Stimulated activated CD8-positive, alpha-beta memory T cell treated with anti-CD3 and anti-CD28 coated beads, Interleukin-4, amount 100 ng/mL, for 1 hour (primary cell): Measurements from ENCODE around the gene SS18L1.

Experiments used
- DNase-seq, 2 donors: peaks; one replicate each; pipeline ENCODE4 v3.0.0-alpha.2; 2020; ENCODE audit warnings: low read depth in 2 of 2, low spot score in 1 of 2

Gene SS18L1

DNA sequence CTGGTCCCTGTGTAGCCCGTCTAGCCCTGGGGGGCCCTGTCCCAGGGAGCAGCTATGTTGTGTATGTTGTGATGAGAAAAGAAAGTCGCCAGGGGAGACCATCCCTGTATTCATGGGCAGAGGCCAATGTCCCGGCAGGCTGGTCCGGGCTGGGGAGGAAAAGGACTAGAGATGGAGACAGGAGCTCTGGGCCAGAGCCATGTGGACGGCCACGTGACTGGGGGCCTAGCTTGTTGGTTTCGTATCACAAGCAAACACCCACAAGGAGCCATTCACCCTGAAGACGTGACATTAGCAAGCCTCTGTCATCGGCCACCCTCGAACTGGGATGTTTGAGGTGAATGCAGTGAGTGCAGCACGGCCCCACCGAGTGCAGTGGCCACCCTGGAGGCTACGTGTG is 79.4 kb downstream of the SS18L1 start:
- DNase-seq, result no peak

DNA sequence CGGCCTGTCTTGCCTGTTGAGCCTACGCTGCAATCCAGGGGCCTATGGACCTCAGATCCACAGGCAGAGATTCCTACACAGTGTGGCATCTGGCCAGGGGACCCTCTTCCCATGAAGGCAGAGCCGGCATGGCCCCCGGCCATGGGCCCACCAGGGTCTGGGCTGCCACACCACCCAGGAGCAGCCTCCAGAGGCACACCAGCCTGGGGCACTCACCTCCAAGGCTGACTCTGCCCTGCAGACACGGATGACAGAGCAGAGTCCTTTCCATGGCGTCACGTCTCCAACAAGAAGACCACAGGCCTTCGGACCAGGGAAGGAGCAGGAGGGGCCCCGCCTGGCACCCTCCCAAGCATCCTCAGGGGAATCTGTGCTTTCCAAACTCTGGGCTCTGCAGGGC is 80.0 kb downstream of the SS18L1 start:
- DNase-seq, result no peak

DNA sequence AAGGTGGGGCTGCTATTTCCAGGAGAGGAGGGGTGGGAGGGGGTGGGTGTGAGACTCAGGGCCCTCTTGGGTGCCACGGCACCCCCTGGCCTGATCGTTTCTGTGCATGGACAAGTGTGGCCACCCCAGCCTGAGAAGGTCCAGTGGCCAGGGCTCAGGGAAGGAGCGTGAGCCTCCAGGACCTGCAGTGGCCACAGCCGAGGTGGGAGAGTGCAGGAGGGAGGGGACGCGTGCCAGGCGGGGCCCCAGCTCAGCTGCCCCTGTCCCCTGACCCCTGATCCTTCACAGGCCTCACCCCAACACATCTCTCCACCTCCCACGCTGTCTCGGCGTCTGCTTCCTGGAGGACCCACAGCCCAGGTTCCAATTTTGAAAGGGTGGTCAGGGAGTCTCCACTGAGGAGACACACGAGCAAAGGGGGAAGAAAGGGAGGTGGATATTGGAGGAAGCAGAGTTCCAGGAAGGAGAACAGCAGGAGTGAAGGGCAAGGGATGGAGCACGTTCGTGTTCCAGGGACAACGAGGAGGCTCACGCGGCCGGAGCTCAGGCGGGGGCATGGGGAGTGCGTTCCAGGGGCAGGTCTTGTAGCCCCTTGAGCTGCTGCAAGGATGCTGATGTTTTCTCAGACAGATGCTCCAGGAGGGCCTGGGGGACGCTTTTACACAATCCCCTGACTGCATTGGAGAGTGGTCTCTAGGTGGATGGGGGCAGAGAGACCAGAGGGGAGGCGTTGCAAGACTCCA is 80.7 kb downstream of the SS18L1 start:
- no peak for DNase-seq

DNA sequence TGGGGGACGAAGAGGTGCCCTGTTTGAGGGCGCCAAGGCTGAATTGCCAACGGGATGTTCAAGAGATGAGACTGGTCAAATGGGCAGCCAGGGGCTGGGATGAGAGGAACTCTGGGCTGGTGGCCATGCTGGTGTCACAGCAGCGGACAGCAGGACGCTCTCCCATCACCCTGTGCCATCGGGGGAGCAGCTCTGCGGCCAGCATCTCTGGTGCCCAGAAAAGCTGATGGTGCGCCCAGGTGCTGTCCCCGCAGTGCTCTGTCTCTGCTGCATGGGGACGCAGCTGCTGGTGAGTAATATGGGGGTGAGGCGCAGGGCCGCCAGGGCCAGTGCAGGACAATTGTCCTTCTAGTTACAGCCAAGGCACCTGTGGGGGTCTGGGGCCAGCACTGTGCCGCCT is 81.5 kb downstream of the SS18L1 start:
- DNase-seq, result no peak

DNA sequence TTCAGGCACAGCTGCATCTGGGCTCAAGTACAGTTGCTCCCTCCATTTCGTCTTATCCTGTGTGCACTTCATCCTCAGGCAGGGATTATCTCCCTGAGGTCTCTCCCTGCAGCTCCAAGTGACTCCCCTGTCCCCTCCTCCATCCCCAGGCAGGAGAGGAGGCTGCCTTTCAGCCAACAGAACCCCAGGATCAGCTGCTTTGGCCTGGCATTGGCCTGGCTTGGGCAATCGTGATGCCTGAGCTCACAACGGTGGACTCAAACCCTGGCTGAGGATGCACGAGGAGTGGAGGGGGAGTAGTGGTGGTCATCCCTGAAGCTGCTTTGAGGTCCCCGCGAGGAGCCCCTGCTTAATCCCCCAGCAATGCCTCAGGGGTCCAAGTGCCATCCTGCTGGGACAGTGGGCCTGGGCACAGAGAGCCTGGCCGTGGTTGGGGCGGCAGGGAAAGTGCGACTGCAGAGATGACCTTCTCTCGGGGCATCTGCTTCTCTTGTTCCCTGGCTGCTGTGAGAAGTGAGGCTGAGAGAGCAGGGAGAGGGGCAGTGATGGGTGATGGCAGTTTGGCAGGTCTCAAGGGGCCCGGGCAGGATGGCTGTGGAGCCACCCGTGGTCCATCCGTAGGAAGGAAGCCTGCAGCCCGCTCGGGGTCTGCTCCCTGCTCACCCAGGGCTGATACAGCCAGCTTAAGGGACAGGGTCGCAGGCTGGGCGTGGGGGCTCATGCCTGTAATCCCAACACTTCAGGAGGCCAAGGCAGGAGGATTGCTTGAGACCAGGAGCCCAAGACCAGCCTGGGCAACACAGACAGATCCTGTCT is 82.5 kb downstream of the SS18L1 start:
- DNase-seq, result no peak

DNA sequence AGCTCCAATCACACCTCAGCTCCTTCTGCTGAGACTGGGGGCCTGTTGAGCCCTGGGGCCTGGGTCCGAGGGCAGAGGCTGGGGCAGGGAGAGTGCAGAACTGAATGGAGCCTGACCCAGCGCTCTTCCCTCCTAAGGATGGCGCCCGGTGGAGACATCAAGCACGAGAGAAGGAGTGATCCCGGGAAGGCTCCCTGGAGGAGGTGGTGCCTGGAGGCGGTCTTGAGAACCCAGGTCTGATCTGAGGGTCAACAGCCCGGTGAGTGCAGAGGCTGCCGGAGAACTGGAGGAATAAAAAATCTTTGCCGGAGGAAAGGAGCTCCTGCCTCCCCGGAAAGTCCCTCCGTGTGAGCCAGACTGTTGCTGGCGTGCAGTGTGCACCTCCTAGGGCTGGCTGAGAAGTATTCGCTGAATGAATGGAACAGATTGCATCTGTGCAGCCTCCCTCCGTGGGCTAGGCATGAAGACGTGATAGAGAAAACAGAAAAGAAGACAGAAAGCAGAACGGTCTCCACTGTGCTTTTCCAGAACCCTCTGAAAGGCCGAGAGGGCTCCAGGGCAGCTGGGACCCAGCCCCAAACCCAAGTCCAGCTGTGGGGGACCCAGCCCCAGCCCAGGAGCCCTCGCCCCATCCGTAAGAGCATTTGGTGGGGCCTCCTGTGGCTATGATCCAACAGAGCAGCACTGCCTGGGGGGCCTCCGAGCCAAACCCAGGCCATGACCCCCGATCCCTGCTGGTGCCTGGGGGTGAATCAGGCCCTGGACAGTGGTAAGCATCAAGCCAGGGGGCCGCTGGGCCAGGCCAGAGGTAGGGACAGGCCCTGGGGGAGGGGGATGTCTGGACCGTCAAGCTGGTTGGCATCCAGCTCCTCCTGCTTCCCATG is 83.4 kb downstream of the SS18L1 start:
- no peak for DNase-seq

DNA sequence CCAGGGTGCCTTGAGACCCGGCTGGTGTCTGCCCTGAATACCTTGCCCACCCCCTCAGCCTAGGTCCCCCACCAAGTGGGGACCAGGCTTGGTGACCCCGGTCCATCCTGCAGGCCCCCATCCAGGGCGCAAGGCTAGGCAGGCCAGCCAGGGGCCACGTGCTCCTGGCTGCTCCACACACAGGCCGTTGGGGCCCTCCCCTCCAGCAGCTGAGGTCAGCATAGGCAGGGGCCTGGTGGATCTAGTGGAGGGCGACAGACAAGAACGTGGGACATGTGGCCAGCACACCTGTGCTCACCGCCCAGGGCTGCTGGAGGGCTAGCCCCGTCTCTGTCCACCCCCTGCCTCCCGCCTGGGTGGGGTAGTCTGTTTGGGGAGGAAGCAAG is 84.0 kb downstream of the SS18L1 start:
- DNase-seq, result no peak

DNA sequence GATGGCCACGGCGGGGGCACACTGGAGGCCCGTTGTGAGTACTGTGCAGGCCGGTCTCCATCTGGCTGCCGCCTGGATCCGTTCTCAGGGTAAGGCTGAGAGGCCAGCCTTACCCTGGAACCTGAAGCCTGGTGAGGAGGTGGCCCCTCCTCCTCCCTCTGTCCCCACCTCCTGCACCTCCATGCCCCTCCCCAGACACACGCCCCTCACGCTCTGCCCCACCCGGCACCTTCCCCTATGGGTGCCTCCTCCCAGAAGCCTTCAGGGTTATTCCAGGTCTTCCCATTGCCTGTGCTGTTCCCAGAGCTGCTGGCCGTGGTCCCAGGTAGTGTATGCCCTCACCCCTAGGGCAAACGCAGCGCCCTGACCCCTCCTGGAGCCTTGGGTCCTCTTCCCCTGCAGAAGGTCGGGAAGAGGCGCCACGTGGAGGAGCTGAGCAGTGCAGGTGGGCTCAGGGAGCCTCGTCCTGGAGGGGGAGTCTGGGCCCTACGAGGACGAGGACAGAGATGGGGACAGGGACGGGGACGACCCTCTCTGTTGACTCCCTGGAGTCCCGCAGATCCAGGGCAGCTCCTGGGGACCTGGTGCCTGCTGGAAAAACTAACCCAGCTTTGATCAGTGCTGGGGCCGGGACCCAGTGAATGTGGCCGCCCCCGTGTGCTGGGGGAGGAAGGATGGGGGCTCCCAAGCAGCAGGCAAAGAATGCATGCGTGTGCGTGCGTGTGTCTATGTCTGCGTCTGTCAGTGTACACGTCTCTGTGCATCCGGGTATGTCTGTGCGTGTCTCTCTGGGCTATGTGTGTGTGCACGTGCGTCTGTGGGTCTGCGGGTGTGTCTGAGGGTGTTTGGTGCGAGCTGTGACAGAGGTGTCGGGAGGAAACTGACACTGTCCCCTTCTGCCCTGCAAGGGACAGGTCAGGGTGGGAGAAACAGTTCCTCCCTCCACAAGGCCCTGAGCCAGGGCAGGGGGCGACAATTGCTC is 84.7 kb downstream of the SS18L1 start:
- DNase-seq, result no peak

DNA sequence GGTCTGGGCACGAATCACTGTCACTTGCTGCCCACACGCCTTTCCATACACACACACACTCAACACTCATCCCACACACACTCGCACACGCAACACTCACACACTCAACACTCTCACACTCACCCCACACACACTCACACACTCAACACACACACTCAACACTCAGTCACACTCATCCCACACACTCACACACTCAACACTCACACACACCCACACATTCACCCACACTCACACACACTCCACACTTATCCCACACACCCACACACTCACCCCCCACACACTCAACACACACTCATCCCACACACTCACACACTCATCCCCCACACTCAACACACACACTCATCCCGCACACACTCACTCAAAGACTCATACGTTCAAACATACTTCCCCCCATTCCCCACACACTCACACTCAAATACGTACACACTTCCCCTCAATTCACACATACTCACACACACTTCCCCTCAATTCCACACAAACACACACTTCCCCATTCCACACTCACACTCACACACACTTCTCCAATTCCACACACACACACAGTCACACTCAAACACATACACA is 85.5 kb downstream of the SS18L1 start:
- DNase-seq, result no peak

DNA sequence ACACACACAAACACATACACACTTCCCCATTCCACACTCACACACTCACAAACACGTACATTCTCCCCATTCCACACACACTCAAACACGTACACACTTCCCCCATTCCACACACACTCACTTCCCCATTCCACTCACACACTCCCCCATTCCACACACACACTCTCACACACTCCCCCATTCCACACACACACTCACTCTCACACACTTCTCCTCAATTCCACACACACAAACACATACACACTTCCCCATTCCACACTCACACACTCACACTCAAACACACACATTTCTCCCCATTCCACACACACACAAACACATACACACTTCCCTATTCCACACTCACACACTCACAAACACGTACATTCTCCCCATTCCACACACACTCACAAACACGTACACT is 86.1 kb downstream of the SS18L1 start:
- no peak for DNase-seq

DNA sequence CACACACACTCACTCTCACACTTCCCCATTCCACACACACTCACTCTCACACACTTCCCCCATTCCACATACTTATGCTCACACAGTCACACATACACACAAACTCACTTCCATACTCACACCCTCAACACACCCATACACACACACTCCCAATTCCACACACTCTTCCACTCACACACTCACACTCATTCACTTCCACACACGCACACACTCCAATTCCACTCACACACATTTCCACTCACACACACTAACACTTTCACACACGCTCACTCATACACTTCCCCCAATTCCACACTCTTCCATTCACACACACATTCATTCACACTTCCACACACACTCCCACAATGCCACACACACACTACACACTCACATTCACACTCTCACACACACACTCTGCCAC is 86.7 kb downstream of the SS18L1 start:
- DNase-seq, result no peak

DNA sequence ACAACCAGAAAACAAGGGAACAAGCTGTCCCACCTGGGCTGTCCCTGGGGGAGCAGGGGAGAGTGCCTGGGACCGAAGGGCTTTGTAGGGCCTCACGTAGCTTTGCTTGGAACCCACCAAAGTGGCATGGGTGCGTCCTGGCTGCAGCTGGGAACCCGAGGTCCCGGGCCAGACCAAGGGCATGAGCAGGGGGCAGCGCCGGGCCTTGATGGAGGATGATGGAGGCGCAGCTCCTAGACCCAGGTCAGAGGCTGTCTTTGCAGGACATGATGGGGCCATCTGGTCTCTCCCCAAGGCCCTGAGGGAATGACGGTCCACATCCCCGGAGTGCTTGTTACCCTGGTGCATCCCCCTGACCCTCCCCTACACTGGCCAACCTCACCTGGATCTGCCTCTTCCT is 87.1 kb downstream of the SS18L1 start:
- no peak for DNase-seq

DNA sequence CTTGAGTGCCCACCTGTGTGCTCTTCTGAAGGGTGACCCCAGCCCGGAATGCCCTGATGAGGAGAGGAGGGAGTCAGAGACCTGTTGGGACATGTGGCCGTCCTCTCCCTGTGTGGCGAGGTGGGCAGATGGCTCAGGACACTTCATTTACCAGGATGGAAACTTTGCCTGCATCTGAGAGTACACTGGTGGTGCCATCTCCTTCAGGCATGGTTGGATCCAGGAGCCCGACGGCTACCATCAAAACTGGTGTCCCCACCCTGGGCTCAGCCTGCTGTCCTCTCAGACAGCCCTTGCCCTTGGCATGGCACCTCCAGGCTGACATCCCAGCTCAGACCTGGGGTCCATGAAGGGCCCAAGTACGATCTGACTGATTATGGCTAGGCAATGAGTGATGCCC is 87.7 kb downstream of the SS18L1 start:
- no peak for DNase-seq
